ENCODE measurements around the gene ACVR2B. TPM values are rescaled to one million over a fixed set of nuclear protein-coding genes. Genes with fewer than 3 reads are reported as not detected.

ACVR2B gene
- total and polyA plus RNA-seq, 2 experiments from 2014 or later: 9.0 to 15.4 TPM

DNA sequence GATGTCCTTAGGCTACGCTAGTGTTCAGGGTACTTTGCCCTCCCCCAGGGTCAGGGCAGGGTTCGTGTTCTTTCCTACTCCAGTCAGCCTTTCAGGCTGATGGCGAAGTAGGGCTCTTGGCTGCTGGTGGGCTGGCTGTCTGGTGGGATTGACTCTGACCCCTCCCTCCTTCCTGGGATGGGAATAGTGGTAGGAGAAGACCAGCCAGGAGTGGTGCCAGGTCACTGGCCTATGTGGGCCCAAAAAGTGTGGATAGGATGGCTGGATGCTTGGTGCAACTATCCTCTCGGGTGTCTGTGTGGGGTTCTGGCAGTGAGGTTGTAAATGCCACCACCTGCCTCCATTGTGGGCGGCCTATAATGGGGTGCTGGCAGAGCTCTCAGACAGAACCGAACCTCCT lies 22.0 kb downstream of the ACVR2B start:
- H3K79me2 ChIP-seq: peaks cover 57% of the 10 kb centered on the region
- TF ChIP-seq EZH2 (IDR thresholded peaks at IDR 0.05; ENCODE audit: borderline replicate concordance) (no peak), EZH2phosphoT487 (IDR thresholded peaks at IDR 0.05; ENCODE audit: low read depth, severe bottlenecking, unreplicated experiment) (no peak)
- TF ChIP-seq, protein P1, sequence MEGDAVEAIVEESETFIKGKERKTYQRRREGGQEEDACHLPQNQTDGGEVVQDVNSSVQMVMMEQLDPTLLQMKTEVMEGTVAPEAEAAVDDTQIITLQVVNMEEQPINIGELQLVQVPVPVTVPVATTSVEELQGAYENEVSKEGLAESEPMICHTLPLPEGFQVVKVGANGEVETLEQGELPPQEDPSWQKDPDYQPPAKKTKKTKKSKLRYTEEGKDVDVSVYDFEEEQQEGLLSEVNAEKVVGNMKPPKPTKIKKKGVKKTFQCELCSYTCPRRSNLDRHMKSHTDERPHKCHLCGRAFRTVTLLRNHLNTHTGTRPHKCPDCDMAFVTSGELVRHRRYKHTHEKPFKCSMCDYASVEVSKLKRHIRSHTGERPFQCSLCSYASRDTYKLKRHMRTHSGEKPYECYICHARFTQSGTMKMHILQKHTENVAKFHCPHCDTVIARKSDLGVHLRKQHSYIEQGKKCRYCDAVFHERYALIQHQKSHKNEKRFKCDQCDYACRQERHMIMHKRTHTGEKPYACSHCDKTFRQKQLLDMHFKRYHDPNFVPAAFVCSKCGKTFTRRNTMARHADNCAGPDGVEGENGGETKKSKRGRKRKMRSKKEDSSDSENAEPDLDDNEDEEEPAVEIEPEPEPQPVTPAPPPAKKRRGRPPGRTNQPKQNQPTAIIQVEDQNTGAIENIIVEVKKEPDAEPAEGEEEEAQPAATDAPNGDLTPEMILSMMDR (IDR thresholded peaks at IDR 0.05; ENCODE audit: poor library complexity): no peak
- no peak overlapping the region for H3K4me2 ChIP-seq
- H2AFZ ChIP-seq: no peak overlapping the region
- 93% methylated on average over 6 of the region's 6 CpGs for WGBS (ENCODE audit: low lambda C conversion rate, missing lambda C conversion rate)
- no peak overlapping the region for H3K4me3 ChIP-seq
- DNase-seq (ENCODE audit: low spot score): no peak
- H3K9me2 ChIP-seq (replicated peaks; ENCODE audit: insufficient read depth): no peaks in the 10 kb centered on the region
- H4K20me1 ChIP-seq (ENCODE audit: insufficient read depth, poor library complexity, severe bottlenecking): peaks cover 37% of the 10 kb centered on the region
- no peak overlapping the region for H3K27ac ChIP-seq
- H3K36me3 ChIP-seq (replicated peaks; ENCODE audit: insufficient read depth, low read depth): no peaks in the 10 kb centered on the region
- H3K27me3 ChIP-seq: no peaks in the 10 kb centered on the region
- H3K9me3 ChIP-seq (ENCODE audit: low read depth): no peaks in the 10 kb centered on the region
- H3K4me1 ChIP-seq (ENCODE audit: insufficient read depth): no peaks in the 10 kb centered on the region

DNA sequence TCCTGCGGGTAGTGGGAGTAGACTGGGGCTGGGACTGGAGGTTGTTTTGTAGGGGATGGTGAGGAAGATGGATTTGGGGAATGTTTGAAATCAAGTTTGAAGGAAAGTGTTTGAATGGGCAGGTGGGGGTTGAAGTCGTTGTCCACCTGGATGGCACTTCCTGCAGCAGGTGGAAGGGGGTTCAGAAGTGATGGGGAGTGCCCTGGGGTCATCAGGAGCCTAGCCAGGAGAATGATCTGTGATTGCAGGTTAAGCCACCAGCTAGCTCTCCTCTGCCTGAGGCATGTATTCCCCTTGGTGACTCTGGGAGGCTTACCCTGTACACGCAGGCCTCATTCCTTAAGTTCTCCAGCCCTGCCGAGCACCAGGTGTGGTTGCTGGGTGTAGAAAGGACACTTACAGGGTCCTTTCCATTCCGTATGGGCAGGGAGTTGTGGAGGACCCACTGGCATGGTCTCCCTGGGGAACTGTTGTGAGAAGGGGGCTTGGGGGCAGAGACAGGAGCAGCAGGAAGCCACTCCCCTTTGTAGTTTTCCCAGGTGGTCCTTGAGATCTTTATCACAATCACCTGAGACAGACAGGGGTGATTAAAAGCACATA lies 22.6 kb downstream of the ACVR2B start:
- no peaks in the 10 kb centered on the region for H3K9me2 ChIP-seq (replicated peaks; ENCODE audit: insufficient read depth)
- DNase-seq (ENCODE audit: low spot score): no peak
- no peaks in the 10 kb centered on the region for H3K36me3 ChIP-seq (replicated peaks; ENCODE audit: insufficient read depth, low read depth)
- H3K79me2 ChIP-seq: peaks cover 53% of the 10 kb centered on the region
- H3K27me3 ChIP-seq: no peaks in the 10 kb centered on the region
- no peak overlapping the region for H2AFZ ChIP-seq
- peaks cover 37% of the 10 kb centered on the region for H4K20me1 ChIP-seq (ENCODE audit: insufficient read depth, poor library complexity, severe bottlenecking)
- TF ChIP-seq EZH2phosphoT487 (IDR thresholded peaks at IDR 0.05; ENCODE audit: low read depth, severe bottlenecking, unreplicated experiment): no peak
- TF ChIP-seq, protein P1 (IDR thresholded peaks at IDR 0.05; ENCODE audit: poor library complexity): no peak
- no peak for TF ChIP-seq EZH2 (IDR thresholded peaks at IDR 0.05; ENCODE audit: borderline replicate concordance)
- H3K9me3 ChIP-seq (ENCODE audit: low read depth): no peaks in the 10 kb centered on the region
- no peak overlapping the region for H3K27ac ChIP-seq
- H3K4me2 ChIP-seq: no peak overlapping the region
- no peaks in the 10 kb centered on the region for H3K4me1 ChIP-seq (ENCODE audit: insufficient read depth)
- H3K4me3 ChIP-seq: no peak overlapping the region
- WGBS (ENCODE audit: low lambda C conversion rate, missing lambda C conversion rate): 64% methylated on average over 5 of the region's 5 CpGs

DNA sequence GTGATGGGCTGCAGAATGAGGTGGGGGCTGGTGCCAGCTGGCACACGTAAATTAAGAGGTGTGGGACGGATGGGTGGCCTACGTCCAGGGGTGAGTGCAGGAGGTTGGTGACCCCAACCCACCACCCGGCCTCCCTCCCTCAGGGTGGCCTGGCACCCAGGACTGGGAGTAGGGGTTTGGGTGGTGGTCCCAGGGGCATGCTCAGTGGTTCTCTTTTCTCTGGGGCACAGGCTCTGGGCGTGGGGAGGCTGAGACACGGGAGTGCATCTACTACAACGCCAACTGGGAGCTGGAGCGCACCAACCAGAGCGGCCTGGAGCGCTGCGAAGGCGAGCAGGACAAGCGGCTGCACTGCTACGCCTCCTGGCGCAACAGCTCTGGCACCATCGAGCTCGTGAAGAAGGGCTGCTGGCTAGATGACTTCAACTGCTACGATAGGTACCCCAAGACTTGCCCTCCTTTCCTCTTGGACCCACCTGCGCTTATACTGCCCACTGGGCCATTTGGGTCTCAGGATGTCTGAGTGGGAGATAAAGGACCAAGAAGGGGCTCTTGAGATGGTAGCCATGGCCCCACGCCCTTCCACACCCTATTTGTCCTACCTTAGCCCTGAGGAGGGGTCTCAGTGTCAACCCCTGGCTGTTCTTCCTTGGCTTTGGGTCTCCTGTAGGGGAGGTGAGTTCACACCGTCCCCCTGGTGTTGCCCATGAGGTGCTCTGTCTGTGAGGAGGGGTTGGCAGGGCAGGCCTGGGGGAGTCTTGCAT lies 23.5 kb downstream of the ACVR2B start:
- Histone ChIP-seq H2AFZ (no peak overlapping the region), H3K4me2 (no peak overlapping the region), H3K9me3 (ENCODE audit: low read depth) (no peaks in the 10 kb centered on the region), H3K4me3 (no peak overlapping the region), H3K9me2 (replicated peaks; ENCODE audit: insufficient read depth) (no peaks in the 10 kb centered on the region), H3K4me1 (ENCODE audit: insufficient read depth) (no peaks in the 10 kb centered on the region), H3K27me3 (no peaks in the 10 kb centered on the region), H3K36me3 (replicated peaks; ENCODE audit: insufficient read depth, low read depth) (no peaks in the 10 kb centered on the region), H3K27ac (no peak overlapping the region), H3K79me2 (peaks cover 43% of the 10 kb centered on the region), H4K20me1 (ENCODE audit: insufficient read depth, poor library complexity, severe bottlenecking) (peaks cover 35% of the 10 kb centered on the region)
- no peak for TF ChIP-seq EZH2phosphoT487 (IDR thresholded peaks at IDR 0.05; ENCODE audit: low read depth, severe bottlenecking, unreplicated experiment)
- TF ChIP-seq, protein P1 (IDR thresholded peaks at IDR 0.05; ENCODE audit: poor library complexity): no peak
- no peak for TF ChIP-seq EZH2 (IDR thresholded peaks at IDR 0.05; ENCODE audit: borderline replicate concordance)
- DNase-seq (ENCODE audit: low spot score): no peak
- 94% methylated on average over 18 of the region's 21 CpGs for WGBS (ENCODE audit: low lambda C conversion rate, missing lambda C conversion rate)

Measured in hepatocyte (in vitro differentiated cells).